GM18951 (cell line): ENCODE results near the gene MYLIP.

ENCODE experiments used
- POLR2A ChIP-seq: IDR thresholded peaks from 4 replicates; pipeline ENCODE4 v1.6.1; 2011; ENCODE audit warnings: mild to moderate bottlenecking; ENCODE audit not compliant: insufficient read length, insufficient read depth; ENCODE audit errors: extremely low read depth
- in situ Hi-C: fragments of 300-500 bp; cut with MboI; formaldehyde crosslinking; loops from one replicate; pipeline ENCODE4 v1.12.0; 2022; ENCODE audit warnings: low sequenced_read_pairs, mixed read lengths, inconsistent platforms; ENCODE audit not compliant: unreplicated experiment

The MYLIP gene

GRCh38 chr6:16095180-16095579, 33.7 kb upstream of the MYLIP start:
- in situ Hi-C loops, result no loop called here
- no peak for TF ChIP-seq POLR2A

DNA sequence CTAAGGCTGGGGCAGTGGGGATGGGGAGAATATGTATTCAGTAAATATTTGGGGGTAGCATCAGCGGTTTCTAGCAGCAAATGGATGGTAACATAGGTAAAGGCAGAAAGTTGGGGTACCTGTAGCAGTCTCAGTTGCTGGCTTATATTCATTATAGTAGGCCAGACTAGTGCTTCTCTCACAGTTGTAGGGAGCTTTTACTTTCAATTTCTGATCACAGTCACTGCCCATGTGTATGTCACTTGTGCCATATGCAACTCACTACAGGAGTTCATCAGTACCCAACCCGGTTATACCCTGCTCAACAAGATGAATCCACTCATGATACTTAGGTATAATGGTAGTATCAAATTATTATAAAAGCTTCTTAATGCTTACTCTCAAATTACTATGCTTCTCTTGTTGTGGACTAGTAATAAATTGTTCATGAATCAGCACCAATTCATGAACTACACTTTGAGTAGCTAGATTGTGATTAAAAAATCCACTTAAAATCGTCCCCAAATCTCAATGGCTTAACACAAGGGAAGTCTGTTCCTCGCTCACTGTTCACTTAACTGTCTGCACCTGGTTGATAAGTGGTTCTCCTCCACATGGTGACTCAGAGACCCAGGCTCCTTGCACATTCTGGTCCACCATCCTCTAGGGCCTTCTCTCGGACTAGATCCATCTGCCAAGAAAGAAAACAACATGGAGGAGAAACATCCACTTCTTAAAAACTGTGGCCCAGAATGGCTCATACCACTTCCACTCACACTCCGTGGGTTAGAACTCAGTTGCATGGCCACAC, 31.3 kb upstream of the MYLIP start:
- in situ Hi-C loops, result no loop called here
- no peak for TF ChIP-seq POLR2A

DNA sequence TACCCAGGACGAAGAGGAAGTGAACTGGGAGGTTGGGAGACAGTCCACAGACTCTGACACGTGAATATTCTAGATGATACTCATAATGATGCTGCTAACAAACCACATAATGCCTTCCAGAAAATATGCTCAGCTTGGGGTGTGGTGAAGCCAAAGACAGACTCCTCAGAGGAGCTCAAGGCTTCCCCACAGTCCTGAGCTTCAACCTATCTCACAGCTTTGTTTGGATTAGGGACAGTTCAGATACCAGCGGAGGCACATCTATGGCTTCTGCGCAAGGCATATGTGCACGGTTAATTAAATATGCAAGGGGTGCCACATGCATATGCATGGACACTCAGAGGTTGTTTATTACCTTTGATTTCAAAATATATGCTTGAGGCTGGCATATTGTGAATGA, 30.7 kb upstream of the MYLIP start:
- TF ChIP-seq POLR2A, result no peak
- in situ Hi-C loops, result no loop called here

DNA sequence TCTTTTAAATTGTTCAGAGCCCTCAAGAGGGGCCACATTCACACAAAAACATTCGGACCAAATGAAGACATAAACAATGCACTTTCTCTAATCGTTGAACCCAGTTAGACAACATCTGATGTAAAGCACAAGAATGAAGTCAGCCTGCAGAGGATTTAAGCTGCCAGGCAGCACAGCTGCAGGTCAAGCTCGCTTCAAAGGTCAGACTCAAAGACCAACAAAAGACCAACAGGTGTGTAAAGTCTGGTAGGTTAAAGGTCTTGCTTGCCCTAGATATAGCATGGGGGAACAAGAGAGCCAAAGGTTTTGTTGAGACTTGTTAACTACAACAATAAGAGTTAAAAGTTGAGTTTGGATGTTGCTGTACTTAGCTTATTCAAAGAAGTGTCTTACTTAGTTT, 26.7 kb upstream of the MYLIP start:
- TF ChIP-seq POLR2A, result no peak
- in situ Hi-C loops, result no loop called here

DNA sequence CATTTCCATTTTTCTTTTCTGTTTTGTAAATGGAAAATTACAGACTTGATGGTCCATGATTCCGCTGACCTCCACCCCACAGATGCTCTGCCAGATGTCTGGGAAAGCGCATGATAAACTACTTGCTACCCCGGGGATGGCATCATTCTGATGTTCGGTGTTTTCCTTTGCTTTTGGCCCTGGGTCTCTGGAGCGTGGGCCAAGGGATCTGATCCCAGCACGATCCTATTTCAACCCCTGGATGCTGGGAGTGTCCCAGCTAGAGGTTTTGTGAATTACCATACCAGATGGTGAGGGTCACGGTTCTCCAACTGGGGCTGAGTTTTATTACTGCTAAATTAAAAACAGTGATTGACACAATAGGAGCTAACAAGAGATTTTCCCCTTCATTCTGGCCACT, 25.2 kb upstream of the MYLIP start:
- in situ Hi-C loops, result no loop called here
- no peak for TF ChIP-seq POLR2A

DNA sequence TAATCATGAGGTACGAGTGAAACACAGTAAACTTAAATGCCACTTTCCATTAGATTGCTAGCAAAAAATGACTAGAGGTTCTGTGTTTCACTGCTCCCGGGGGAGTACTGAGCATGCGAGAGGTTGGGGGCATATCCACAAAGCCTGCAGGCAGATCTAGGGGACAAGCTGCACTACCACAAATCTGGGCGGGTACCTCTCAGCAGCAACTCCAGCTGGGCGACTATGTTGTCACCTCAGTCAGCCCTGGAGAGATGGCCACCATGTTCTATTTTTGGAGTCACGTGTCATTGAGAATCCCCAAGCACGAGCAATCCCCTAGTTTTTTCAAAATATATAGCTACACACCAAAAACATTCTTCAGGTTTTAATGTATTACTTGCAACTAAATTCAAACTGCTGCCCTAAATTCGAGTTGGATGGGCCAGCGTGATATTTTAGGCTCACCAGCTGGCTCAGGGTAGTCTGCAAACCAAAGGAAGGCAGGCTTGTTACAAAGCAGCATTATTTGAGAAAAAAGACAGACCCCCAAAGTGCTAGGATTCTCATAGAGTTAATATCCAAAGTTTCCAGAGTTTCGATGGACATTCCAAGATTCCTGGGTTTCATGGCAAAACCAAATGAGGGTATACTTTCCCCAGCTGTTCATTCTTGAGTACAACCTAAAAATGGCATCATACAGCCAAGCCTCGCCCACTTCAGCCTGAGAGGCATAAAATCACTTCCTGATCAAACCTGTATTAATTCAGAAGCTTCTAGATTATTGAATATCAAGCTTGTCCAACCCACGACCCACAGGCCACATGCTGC, 24.1 kb upstream of the MYLIP start:
- in situ Hi-C loops, result no loop called here
- TF ChIP-seq POLR2A, result no peak

DNA sequence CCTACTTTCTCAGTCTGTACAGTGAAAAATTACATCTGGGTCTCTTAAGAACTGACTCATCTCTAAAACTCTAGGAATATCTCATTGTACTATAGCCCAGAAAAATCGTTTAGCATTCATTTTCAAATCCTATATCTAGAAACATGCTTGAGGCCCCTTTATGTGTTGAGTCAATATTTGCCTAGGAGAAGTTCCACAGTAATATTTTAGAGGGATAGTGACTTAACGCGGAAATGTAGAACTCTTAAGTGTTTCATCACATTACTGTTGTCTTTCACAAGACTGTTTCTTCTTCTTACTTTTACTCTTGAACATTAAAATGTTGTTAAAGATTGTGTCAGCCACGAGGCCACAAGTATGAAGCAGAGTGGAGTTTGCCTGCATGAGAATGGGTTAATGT, 23.0 kb upstream of the MYLIP start:
- TF ChIP-seq POLR2A, result no peak
- in situ Hi-C loops, result no loop called here

GRCh38 chr6:16106991-16107787, 21.7 kb upstream of the MYLIP start:
- in situ Hi-C loops, result no loop called here
- TF ChIP-seq POLR2A, result no peak

- no peak for TF ChIP-seq POLR2A
- in situ Hi-C loops, result no loop called here
These were observed 20.5 kb upstream of the MYLIP start for GRCh38 chr6:16108419-16108818.

GRCh38 chr6:16108921-16109658, 19.8 kb upstream of the MYLIP start:
- in situ Hi-C loops, result no loop called here
- no peak for TF ChIP-seq POLR2A

DNA sequence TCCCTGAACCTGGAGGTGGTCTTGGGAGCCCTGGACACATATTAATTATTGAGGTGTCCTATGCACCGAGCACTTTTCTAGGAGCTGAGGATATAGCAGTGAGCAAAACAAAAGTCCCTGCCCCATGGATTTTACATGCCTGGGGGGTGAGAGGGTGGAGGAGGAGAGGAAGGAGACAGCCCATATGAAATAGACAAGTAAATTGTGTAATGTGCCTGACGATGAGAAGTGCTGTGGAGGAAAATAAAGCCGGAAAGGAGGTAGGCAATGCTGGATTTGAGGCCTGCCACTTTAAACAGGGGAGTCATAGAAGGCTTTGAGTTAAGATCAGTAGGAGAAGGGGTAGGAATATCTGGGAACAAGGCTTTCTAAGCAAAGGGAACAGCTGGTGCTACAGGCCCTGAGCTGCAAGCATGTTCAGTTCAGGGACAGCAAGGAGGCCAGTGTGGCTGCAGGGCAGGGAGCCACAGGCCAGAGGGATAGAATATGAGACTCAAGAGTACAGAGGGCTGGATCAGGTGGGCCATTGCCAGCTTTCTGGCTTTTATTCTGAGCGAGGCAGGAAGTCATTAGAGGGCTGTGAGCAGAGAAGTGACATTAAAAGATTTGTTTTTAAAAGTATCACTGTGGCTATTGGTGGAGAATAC, 19.1 kb upstream of the MYLIP start:
- in situ Hi-C loops, result no loop called here
- no peak for TF ChIP-seq POLR2A

GRCh38 chr6:16118825-16119224, 10.1 kb upstream of the MYLIP start:
- in situ Hi-C loops, result no loop called here
- TF ChIP-seq POLR2A, result no peak
